T1000 (cell line): Measurements from ENCODE around the gene NT5C3A.
"Not testable (repeated sequence)": the region's sequence is repeated elsewhere in the genome, so short reads cannot be mapped to it uniquely, and the experiment has no call there.

Source experiments
- DNase-seq: peaks from one replicate; lab custom pipeline; 2025; ENCODE audit warnings: mixed read lengths; lab: John Stamatoyannopoulos, UW

The NT5C3A gene

DNA sequence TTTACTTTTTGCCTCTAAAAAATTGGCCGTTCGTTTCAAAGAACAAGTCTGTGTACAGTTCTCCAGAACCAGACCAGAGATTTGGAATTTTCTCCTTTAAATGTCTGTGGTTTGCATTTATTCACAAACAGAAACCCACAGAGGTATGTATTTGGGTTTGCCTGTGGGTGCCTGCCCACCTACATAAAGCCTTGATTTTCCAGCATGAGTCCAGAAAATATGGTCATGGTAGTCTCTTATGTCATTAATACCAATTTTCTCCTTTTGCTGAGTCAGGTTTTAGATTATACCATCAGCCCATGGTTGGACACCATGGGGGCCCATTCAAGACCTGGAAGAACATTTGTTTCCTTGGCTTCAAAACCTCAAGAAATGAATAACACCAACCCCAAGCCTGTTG lies 82.7 kb downstream of the NT5C3A start:
- not testable (repeated sequence) for DNase-seq

DNA sequence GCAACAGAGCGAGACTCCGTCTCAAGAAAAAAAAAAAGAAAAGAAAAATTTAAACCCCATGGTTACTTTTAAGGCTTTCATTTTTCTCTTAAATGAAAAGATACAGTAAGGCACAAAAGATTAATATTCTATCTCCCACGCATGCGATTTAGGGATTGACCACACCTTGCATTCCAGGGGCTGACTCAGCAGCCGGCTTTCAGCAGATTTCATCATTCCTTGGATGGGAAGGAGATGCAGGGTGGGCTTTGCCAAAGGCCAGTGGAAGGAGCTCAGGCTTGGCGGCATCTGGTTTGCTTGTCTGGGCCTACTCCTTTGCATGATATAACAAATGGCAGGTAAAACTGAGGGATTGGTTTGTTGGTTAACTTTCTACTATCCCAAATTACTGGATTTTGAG lies 83.3 kb downstream of the NT5C3A start:
- DNase-seq: not testable (repeated sequence)

DNA sequence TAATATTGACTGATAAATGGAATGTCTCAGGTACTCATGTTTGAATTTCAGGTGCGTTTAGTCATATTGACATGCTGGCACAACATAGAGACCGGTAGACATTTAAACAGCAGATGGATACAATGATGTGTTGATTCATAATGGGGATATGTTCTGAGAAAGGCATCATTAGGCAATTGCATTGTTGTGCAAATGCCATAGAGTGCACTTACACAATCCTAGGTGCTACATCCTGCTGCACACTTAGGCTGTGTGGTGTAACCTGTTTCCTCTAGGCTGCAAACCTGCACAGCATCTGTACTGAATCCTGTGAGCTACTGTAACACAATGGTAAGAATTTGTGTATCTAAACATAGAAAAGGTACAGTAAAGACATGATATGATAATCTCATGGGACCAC lies 85.4 kb downstream of the NT5C3A start:
- DNase-seq: not testable (repeated sequence)

DNA sequence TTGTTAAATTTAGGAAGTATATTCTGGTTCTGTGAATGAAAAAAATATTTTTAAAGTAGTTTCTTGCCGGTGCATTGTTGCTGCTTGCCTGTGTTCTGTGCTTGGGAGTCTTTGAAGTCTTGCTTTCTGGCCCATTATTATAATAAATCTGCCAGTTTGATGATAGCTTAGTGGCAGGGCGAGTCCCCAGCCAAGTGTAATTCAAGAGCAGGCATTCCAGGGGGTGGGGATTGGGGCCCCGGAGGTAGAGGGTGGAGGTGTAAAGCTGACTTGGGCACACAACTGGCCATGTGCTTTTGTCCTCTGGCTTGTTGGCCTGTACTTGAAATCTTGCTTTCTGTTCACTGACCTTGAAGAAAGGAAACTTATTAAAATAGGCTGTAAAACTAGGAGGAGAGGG lies 90.6 kb downstream of the NT5C3A start:
- DNase-seq: not testable (repeated sequence)

DNA sequence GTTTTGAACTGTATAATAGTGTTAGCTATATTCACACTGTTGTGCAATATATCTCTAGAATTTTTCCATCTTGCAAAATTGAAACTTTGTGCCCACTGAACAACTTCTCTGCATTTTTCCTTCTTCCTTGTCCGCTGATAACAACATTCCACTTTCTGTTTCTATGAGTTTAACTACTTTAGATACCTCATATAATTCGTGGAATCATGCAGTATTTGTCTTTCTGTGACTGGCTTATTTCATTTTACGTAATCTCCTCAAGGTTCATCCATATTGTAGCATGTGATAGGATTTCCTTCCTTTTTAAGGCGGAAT lies 95.4 kb downstream of the NT5C3A start:
- DNase-seq: not testable (repeated sequence)

DNA sequence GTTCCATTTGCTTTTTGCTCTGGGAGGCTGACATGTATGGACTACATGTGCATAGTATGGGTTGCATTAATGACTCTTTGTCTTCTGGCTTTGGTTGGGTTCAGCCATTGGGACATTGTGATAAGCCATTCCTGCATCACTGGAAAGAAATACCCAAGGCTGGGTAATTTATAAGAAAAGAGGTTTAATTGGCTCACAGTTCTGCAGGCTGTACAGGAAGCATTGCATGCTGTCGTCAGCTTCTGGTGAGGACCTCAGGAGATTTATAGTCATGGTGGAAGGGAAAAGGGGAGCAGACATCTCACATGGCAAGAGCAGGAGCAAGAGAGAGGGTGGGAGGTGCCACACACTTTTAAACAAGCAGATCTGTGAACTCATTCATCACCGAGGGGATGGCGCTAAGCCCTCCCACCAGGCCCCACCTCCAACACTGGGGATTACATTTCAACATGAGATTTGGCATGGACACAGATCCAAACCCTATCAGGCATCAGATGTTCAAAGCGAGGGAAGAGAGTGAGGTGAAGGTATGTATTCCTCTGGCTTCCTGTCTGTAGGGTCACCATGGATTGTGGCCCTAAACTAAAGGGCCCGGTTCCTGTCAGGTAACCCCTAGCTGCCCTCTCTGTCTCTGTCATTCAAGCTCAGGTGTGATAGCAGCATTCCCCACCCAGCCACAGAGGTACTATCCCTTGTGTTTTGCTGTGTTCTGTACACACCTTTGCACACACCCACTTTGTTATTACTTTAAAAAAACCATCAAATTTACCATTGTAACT lies 95.9 kb downstream of the NT5C3A start:
- not testable (repeated sequence) for DNase-seq

DNA sequence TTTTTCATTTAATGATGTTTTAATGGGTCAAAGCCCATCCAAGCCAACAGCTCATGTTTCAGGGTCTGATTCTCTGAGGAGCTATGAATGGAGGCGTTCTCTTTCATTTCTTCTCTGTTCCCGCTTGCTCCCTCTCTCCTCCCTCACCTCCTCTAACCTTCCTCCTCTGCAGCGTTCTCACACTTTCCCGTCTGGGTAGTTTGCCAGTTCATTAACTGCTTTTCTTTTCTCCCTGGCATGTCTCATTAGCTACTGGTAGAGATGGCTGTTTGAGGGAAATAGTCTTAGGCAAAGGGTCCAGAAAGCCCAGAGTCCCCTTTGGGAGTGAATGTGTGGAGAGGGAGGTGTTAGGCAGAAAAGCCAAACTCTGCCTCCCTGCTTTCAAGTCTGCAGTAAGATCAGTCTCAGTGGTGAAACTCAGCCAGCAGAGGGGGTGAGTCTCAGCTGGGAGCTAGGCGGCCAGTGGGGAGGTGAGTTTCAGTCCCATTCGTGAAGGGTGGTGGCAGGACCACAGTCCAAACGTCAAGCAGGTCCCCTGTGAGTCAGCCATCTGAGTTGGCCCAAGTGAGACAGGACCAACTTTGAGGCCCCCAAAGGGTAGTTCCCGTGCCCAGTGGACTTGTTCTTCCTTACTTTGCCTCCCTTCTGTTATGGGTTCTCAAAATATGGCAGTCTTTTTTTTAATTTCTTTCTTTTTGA lies 98.0 kb downstream of the NT5C3A start:
- DNase-seq: not testable (repeated sequence)
